Stimulated activated naive CD8-positive, alpha-beta T cell treated with anti-CD3 and anti-CD28 coated beads, Interleukin-15, Interleukin-2, amounts not matched to agents 100 ng/mL and 50 ng/mL, for 24 hours (primary cell): ENCODE data around the gene JUN.
"Not testable (repeated sequence)": the region's sequence is repeated elsewhere in the genome, so short reads cannot be mapped to it uniquely, and the experiment has no call there.

Experiments
- H3K27ac Mint-ChIP-seq: one replicate; pipeline ENCODE4 v1.8.0; 2021; ENCODE audit warnings: mild to moderate bottlenecking, mixed read lengths
- H3K27me3 Mint-ChIP-seq: one replicate; pipeline ENCODE4 v1.8.0; 2021; ENCODE audit warnings: mixed read lengths
- H3K36me3 Mint-ChIP-seq: one replicate; pipeline ENCODE4 v1.8.0; 2021; ENCODE audit warnings: low read depth, mixed read lengths
- H3K4me1 Mint-ChIP-seq: one replicate; pipeline ENCODE4 v1.8.0; 2021; ENCODE audit warnings: low read depth, mixed read lengths
- H3K4me3 Mint-ChIP-seq: one replicate; pipeline ENCODE4 v1.8.0; 2021; ENCODE audit warnings: mild to moderate bottlenecking, mixed read lengths
- H3K9me3 Mint-ChIP-seq: one replicate; pipeline ENCODE4 v1.8.0; 2021; ENCODE audit warnings: mixed read lengths

JUN gene

GRCh38 chr1:58814251-58815068 is 30.6 kb upstream of the JUN start:
- Mint-ChIP-seq H3K27me3 (no peaks in the 10 kb centered on the region), H3K27ac (no peak overlapping the region), H3K4me3 (peak overlapping the region; percentile 83), H3K36me3 (no peaks in the 10 kb centered on the region), H3K9me3 (no peaks in the 10 kb centered on the region), H3K4me1 (peaks cover 50% of the 10 kb centered on the region)

- H3K27ac Mint-ChIP-seq = no peak overlapping the region
- no peaks in the 10 kb centered on the region for H3K9me3 Mint-ChIP-seq
- no peaks in the 10 kb centered on the region for H3K27me3 Mint-ChIP-seq
- H3K4me3 Mint-ChIP-seq = peak overlapping the region; percentile 36
- no peaks in the 10 kb centered on the region for H3K36me3 Mint-ChIP-seq
- H3K4me1 Mint-ChIP-seq = peaks cover 54% of the 10 kb centered on the region
Observed at GRCh38 chr1:58813801-58814200, 30.0 kb upstream of the JUN start.

GRCh38 chr1:58813361-58813760 is 29.5 kb upstream of the JUN start:
- Mint-ChIP-seq H3K4me3 (peak overlapping the region; percentile 36), H3K4me1 (peaks cover 54% of the 10 kb centered on the region), H3K36me3 (no peaks in the 10 kb centered on the region), H3K27me3 (no peaks in the 10 kb centered on the region), H3K27ac (peak overlapping the region; percentile 6), H3K9me3 (no peaks in the 10 kb centered on the region)

- Mint-ChIP-seq H3K27me3 (no peaks in the 10 kb centered on the region), H3K4me3 (no peak overlapping the region), H3K9me3 (no peaks in the 10 kb centered on the region), H3K27ac (peak overlapping the region; percentile 6), H3K4me1 (peaks cover 57% of the 10 kb centered on the region), H3K36me3 (no peaks in the 10 kb centered on the region)
Observed at GRCh38 chr1:58812926-58813325, 29.1 kb upstream of the JUN start.

- no peaks in the 10 kb centered on the region for H3K27me3 Mint-ChIP-seq
- H3K36me3 Mint-ChIP-seq = no peaks in the 10 kb centered on the region
- H3K4me3 Mint-ChIP-seq = no peak overlapping the region
- H3K9me3 Mint-ChIP-seq = no peaks in the 10 kb centered on the region
- H3K27ac Mint-ChIP-seq = peak overlapping the region; percentile 12
- peaks cover 61% of the 10 kb centered on the region for H3K4me1 Mint-ChIP-seq
Observed at GRCh38 chr1:58812468-58812867, 28.6 kb upstream of the JUN start.

- no peak overlapping the region for H3K4me3 Mint-ChIP-seq
- H3K9me3 Mint-ChIP-seq = no peaks in the 10 kb centered on the region
- no peak overlapping the region for H3K27ac Mint-ChIP-seq
- peaks cover 64% of the 10 kb centered on the region for H3K4me1 Mint-ChIP-seq
- H3K27me3 Mint-ChIP-seq = no peaks in the 10 kb centered on the region
- H3K36me3 Mint-ChIP-seq = no peaks in the 10 kb centered on the region
Observed at GRCh38 chr1:58811303-58811702, 27.5 kb upstream of the JUN start.

GRCh38 chr1:58809325-58810010 is 25.6 kb upstream of the JUN start:
- H3K9me3 Mint-ChIP-seq = no peaks in the 10 kb centered on the region
- no peaks in the 10 kb centered on the region for H3K27me3 Mint-ChIP-seq
- H3K36me3 Mint-ChIP-seq = no peaks in the 10 kb centered on the region
- no peak overlapping the region for H3K27ac Mint-ChIP-seq
- no peak overlapping the region for H3K4me3 Mint-ChIP-seq
- H3K4me1 Mint-ChIP-seq = peaks cover 53% of the 10 kb centered on the region

- Mint-ChIP-seq H3K9me3 (no peaks in the 10 kb centered on the region), H3K4me3 (no peak overlapping the region), H3K27ac (peak overlapping the region; percentile 17), H3K36me3 (no peaks in the 10 kb centered on the region), H3K27me3 (no peaks in the 10 kb centered on the region), H3K4me1 (peaks cover 42% of the 10 kb centered on the region)
Observed at GRCh38 chr1:58808077-58808476, 24.2 kb upstream of the JUN start.

- H3K27ac Mint-ChIP-seq = peak overlapping the region; percentile 68
- no peaks in the 10 kb centered on the region for H3K9me3 Mint-ChIP-seq
- H3K27me3 Mint-ChIP-seq = no peaks in the 10 kb centered on the region
- H3K4me1 Mint-ChIP-seq = peaks cover 30% of the 10 kb centered on the region
- H3K36me3 Mint-ChIP-seq = no peaks in the 10 kb centered on the region
- no peak overlapping the region for H3K4me3 Mint-ChIP-seq
Observed at GRCh38 chr1:58805716-58806571, 22.1 kb upstream of the JUN start.

- Mint-ChIP-seq H3K36me3 (no peaks in the 10 kb centered on the region), H3K4me1 (peaks cover 30% of the 10 kb centered on the region), H3K27me3 (no peaks in the 10 kb centered on the region), H3K9me3 (no peaks in the 10 kb centered on the region), H3K27ac (peak overlapping the region; percentile 64), H3K4me3 (no peak overlapping the region)
Observed at GRCh38 chr1:58804853-58805565, 21.2 kb upstream of the JUN start.

- Mint-ChIP-seq H3K4me1 (peaks cover 22% of the 10 kb centered on the region), H3K27ac (no peak overlapping the region), H3K27me3 (no peaks in the 10 kb centered on the region), H3K36me3 (no peaks in the 10 kb centered on the region), H3K9me3 (no peaks in the 10 kb centered on the region), H3K4me3 (no peak overlapping the region)
Observed at GRCh38 chr1:58803858-58804257, 20.0 kb upstream of the JUN start.

- Mint-ChIP-seq H3K4me3 (no peak overlapping the region), H3K27ac (no peak overlapping the region), H3K27me3 (no peaks in the 10 kb centered on the region), H3K4me1 (peaks cover 17% of the 10 kb centered on the region), H3K9me3 (no peaks in the 10 kb centered on the region), H3K36me3 (no peaks in the 10 kb centered on the region)
Observed at GRCh38 chr1:58802640-58803399, 19.0 kb upstream of the JUN start.

GRCh38 chr1:58801286-58801685 is 17.4 kb upstream of the JUN start:
- H3K27ac Mint-ChIP-seq, H3K9me3 Mint-ChIP-seq, H3K36me3 Mint-ChIP-seq, H3K4me3 Mint-ChIP-seq, H3K4me1 Mint-ChIP-seq, H3K27me3 Mint-ChIP-seq: not testable (repeated sequence)

- no peaks in the 10 kb centered on the region for H3K27me3 Mint-ChIP-seq
- H3K4me3 Mint-ChIP-seq = no peak overlapping the region
- H3K9me3 Mint-ChIP-seq = no peaks in the 10 kb centered on the region
- H3K27ac Mint-ChIP-seq = peak overlapping the region; percentile 36
- no peaks in the 10 kb centered on the region for H3K36me3 Mint-ChIP-seq
- H3K4me1 Mint-ChIP-seq = peaks cover 5% of the 10 kb centered on the region
Observed at GRCh38 chr1:58799650-58800049, 15.8 kb upstream of the JUN start.
